Stimulated activated CD8-positive, alpha-beta memory T cell treated with anti-CD3 and anti-CD28 coated beads, Interleukin-15, amount 100 ng/mL, for 24 hours (primary cell): ENCODE data around the gene MBD3L1.

Experiments
- DNase-seq: peaks from one replicate; pipeline ENCODE4 v3.0.0-alpha.2; 2020; ENCODE audit warnings: low read depth

MBD3L1 gene

GRCh38 chr19:8880868-8881488 lies 48.8 kb downstream of the MBD3L1 start:
- no peak for DNase-seq

GRCh38 chr19:8881512-8881911 lies 49.3 kb downstream of the MBD3L1 start:
- DNase-seq = no peak

- DNase-seq = no peak
Observed at GRCh38 chr19:8884416-8884815, 52.2 kb downstream of the MBD3L1 start.

GRCh38 chr19:8887364-8887763 lies 55.2 kb downstream of the MBD3L1 start:
- no peak for DNase-seq

- DNase-seq = no peak
Observed at GRCh38 chr19:8890260-8890659, 58.1 kb downstream of the MBD3L1 start.
